Mesenchymal stem cell (in vitro differentiated cells and primary cell): ENCODE measurements around the gene IFNAR2.
A peak's percentile ranks its signal among the peaks of the same experiment; 100 is the strongest.

Experiments used
- DNase-seq: peaks from one replicate; pipeline ENCODE4 v3.0.0-alpha.2; 2013
- H2AFZ ChIP-seq: one replicate; pipeline ENCODE4 v1.6.1; 2013; ENCODE audit warnings: low read depth, mild to moderate bottlenecking, control low read depth, inconsistent platforms, low read length, moderate library complexity
- H2AK5ac ChIP-seq: 2 replicates; pipeline ENCODE4 v1.6.1; 2013; ENCODE audit warnings: low read length, moderate library complexity, mild to moderate bottlenecking, inconsistent platforms; ENCODE audit not compliant: severe bottlenecking
- H2BK120ac ChIP-seq: one replicate; pipeline ENCODE4 v1.6.1; 2013; ENCODE audit warnings: low read depth, mild to moderate bottlenecking, inconsistent platforms, low read length, moderate library complexity
- H2BK12ac ChIP-seq, 2 experiments: one replicate each; pipeline ENCODE4 v1.6.1; 2013; ENCODE audit warnings: inconsistent platforms in 2 of 2, low read length in 2 of 2, mild to moderate bottlenecking in 2 of 2, moderate library complexity in 2 of 2, control low read depth in 1 of 2
- H2BK15ac ChIP-seq: one replicate; pipeline ENCODE4 v1.6.1; 2013; ENCODE audit warnings: mild to moderate bottlenecking, low read depth, inconsistent platforms; ENCODE audit not compliant: poor library complexity, severe bottlenecking
- H2BK5ac ChIP-seq: 2 replicates; pipeline ENCODE4 v1.6.1; 2013; ENCODE audit warnings: low read depth, mild to moderate bottlenecking, low read length, control low read depth, inconsistent platforms; ENCODE audit not compliant: poor library complexity, severe bottlenecking
- H3K14ac ChIP-seq, 2 experiments: one replicate each; pipeline ENCODE4 v1.6.1; 2013; ENCODE audit warnings: inconsistent platforms in 2 of 2, low read length in 2 of 2, control low read depth in 1 of 2, mild to moderate bottlenecking in 1 of 2, moderate library complexity in 1 of 2
- H3K18ac ChIP-seq, 2 experiments: one replicate each; pipeline ENCODE4 v1.6.1; 2013; ENCODE audit warnings: inconsistent platforms in 2 of 2, low read length in 2 of 2, control low read depth in 1 of 2, low read depth in 1 of 2, mild to moderate bottlenecking in 1 of 2
- H3K23ac ChIP-seq, 2 experiments: one replicate each; pipeline ENCODE4 v1.6.1; 2013; ENCODE audit warnings: inconsistent platforms in 2 of 2, low read length in 2 of 2, mild to moderate bottlenecking in 2 of 2, moderate library complexity in 2 of 2, control low read depth in 1 of 2
- H3K27ac ChIP-seq: 2 replicates; pipeline ENCODE4 v1.5.1; 2013; ENCODE audit warnings: mild to moderate bottlenecking, moderate library complexity, low read length, control low read depth, inconsistent platforms; ENCODE audit not compliant: poor library complexity, severe bottlenecking
- H3K27me3 ChIP-seq, 2 experiments: 2 replicates each; pipeline versions ENCODE4 v1.6.1 to v1.7.0; 2013; ENCODE audit warnings: low read length in 2 of 2, mild to moderate bottlenecking in 2 of 2, moderate library complexity in 2 of 2, control low read depth in 1 of 2, inconsistent platforms in 1 of 2; ENCODE audit not compliant: control insufficient read depth in 1 of 2, insufficient read depth in 1 of 2
- H3K36me3 ChIP-seq, 2 experiments: 2 replicates each; pipeline versions ENCODE4 v1.6.1 to v1.7.0; 2013; ENCODE audit warnings: low read length in 2 of 2, control low read depth in 1 of 2, inconsistent platforms in 1 of 2, low read depth in 1 of 2, mild to moderate bottlenecking in 1 of 2; ENCODE audit not compliant: insufficient read depth in 2 of 2, control insufficient read depth in 1 of 2
- H3K4ac ChIP-seq, 2 experiments: one replicate each; pipeline ENCODE4 v1.6.1; 2013; ENCODE audit warnings: inconsistent platforms in 2 of 2, low read length in 2 of 2, mild to moderate bottlenecking in 2 of 2, moderate library complexity in 2 of 2, control low read depth in 1 of 2, low read depth in 1 of 2
- H3K4me1 ChIP-seq: 2 replicates; pipeline ENCODE4 v1.6.1; 2013; ENCODE audit warnings: low read depth, low read length, control low read depth; ENCODE audit not compliant: control insufficient read depth, insufficient read depth
- H3K4me2 ChIP-seq: 2 replicates; pipeline ENCODE4 v1.6.1; 2013; ENCODE audit warnings: low read length, mild to moderate bottlenecking, inconsistent platforms; ENCODE audit not compliant: poor library complexity, severe bottlenecking
- H3K4me3 ChIP-seq, 2 experiments: 2 replicates each; pipeline versions ENCODE4 v1.5.1 to v1.7.0; 2013; ENCODE audit warnings: low read length in 2 of 2, mild to moderate bottlenecking in 2 of 2, control low read depth in 1 of 2, low read depth in 1 of 2; ENCODE audit not compliant: insufficient read depth in 1 of 2
- H3K79me1 ChIP-seq: replicated peaks from 2 replicates; pipeline ENCODE4 v1.6.1; 2013; ENCODE audit warnings: mild to moderate bottlenecking, control low read depth, low read length, inconsistent platforms; ENCODE audit not compliant: poor library complexity, severe bottlenecking
- H3K9ac ChIP-seq: 2 replicates; pipeline ENCODE4 v1.7.0; 2013; ENCODE audit warnings: mild to moderate bottlenecking, low read length, moderate library complexity
- H3K9me3 ChIP-seq: 2 replicates; pipeline ENCODE4 v1.7.0; 2013; ENCODE audit warnings: mild to moderate bottlenecking, low read length; ENCODE audit not compliant: control insufficient read depth
- H4K8ac ChIP-seq: one replicate; pipeline ENCODE4 v1.6.1; 2013; ENCODE audit warnings: inconsistent platforms, mild to moderate bottlenecking, low read length, moderate library complexity
- H4K91ac ChIP-seq: one replicate; pipeline ENCODE4 v1.6.1; 2013; ENCODE audit warnings: mild to moderate bottlenecking, low read length, inconsistent platforms
- WGBS: methylation state at CpG from one replicate; pipeline ENCODE4 v1.1.7; 2013; ENCODE audit warnings: mixed read lengths; 5-methylcytosine and 5-hydroxymethylcytosine counted together

Gene IFNAR2

GRCh38 chr21:33266050-33266788 is 36.5 kb downstream of the IFNAR2 start, which contains the start of gene IL10RB:
Gene IL10RB (plus strand): TSS chr21:33266367. CDS start chr21:33266466, 99 bp downstream.
- H3K18ac ChIP-seq, result peak within 1 kb of the TSS; percentile 93 to 96
- peak within 1 kb of the TSS; percentile 94 for H3K4me2 ChIP-seq
- peak within 1 kb of the TSS in 1 of 2 experiments; percentile 94 for H3K23ac ChIP-seq
- peaks cover 13% of the 10 kb centered on the region for H3K4me1 ChIP-seq
- peak within 1 kb of the TSS; percentile 86 for H2BK15ac ChIP-seq
- peaks cover 21 to 35% of the 10 kb centered on the region in 2 experiments for H3K36me3 ChIP-seq
- peak within 1 kb of the TSS in 1 of 2 experiments; percentile 95 for H3K14ac ChIP-seq
- H3K27ac ChIP-seq, result no peak within 1 kb of the TSS
- H2BK120ac ChIP-seq, result peak within 1 kb of the TSS; percentile 66
- H3K4ac ChIP-seq, result peak within 1 kb of the TSS; percentile 67 to 82
- no peak within 1 kb of the TSS for H2AK5ac ChIP-seq
- peak within 1 kb of the TSS in 1 of 2 experiments; percentile 6 for H2BK12ac ChIP-seq
- H3K27me3 ChIP-seq, result no peaks in the 10 kb centered on the region
- H3K4me3 ChIP-seq, result peak within 1 kb of the TSS; percentile 77 to 86
- peak within 1 kb of the TSS; percentile 79 for H4K91ac ChIP-seq
- H3K9ac ChIP-seq, result peak within 1 kb of the TSS; percentile 93
- H3K79me1 ChIP-seq, result peaks cover 28% of the 10 kb centered on the region
- DNase-seq, result peak; percentile 75
- peak within 1 kb of the TSS; percentile 98 for H4K8ac ChIP-seq
- no peaks in the 10 kb centered on the region for H3K9me3 ChIP-seq
- WGBS, result under 1% methylated on average over 54 of the region's 60 CpGs
- peak within 1 kb of the TSS; percentile 5 for H2BK5ac ChIP-seq
- H2AFZ ChIP-seq, result peak within 1 kb of the TSS; percentile 93

GRCh38 chr21:33266789-33267135 is 37.0 kb downstream of the IFNAR2 start:
- Histone ChIP-seq H3K14ac (no peak overlapping the region), H3K27ac (no peak overlapping the region), H3K4ac (peak overlapping the region in 1 of 2 experiments; percentile 53), H3K9me3 (no peaks in the 10 kb centered on the region), H3K4me2 (peak overlapping the region; percentile 94), H2AK5ac (no peak overlapping the region), H3K9ac (peak overlapping the region; percentile 93), H4K8ac (peak overlapping the region; percentile 98), H3K36me3 (peaks cover 21 to 37% of the 10 kb centered on the region in 2 experiments), H2AFZ (peak overlapping the region; percentile 8), H3K4me3 (peak overlapping the region; percentile 77 to 86), H3K4me1 (peaks cover 13% of the 10 kb centered on the region), H3K79me1 (peaks cover 28% of the 10 kb centered on the region), H2BK5ac (no peak overlapping the region), H4K91ac (peak overlapping the region; percentile 40), H2BK15ac (peak overlapping the region; percentile 86), H2BK12ac (peak overlapping the region in 1 of 2 experiments; percentile 6), H3K23ac (no peak overlapping the region), H3K27me3 (no peaks in the 10 kb centered on the region), H2BK120ac (peak overlapping the region; percentile 66), H3K18ac (peak overlapping the region; percentile 25 to 93)
- DNase-seq, result no peak
- 37% methylated on average over 8 of the region's 8 CpGs for WGBS

- Histone ChIP-seq H2AFZ (no peak overlapping the region), H2BK12ac (no peak overlapping the region), H3K79me1 (peaks cover 28% of the 10 kb centered on the region), H3K27me3 (no peaks in the 10 kb centered on the region), H2BK5ac (no peak overlapping the region), H3K9me3 (no peaks in the 10 kb centered on the region), H3K36me3 (peaks cover 21 to 40% of the 10 kb centered on the region in 2 experiments), H3K14ac (no peak overlapping the region), H4K91ac (no peak overlapping the region), H4K8ac (no peak overlapping the region), H3K9ac (peak overlapping the region; percentile 93), H3K4me1 (peaks cover 11% of the 10 kb centered on the region), H2BK120ac (no peak overlapping the region), H3K23ac (no peak overlapping the region), H3K4ac (no peak overlapping the region), H3K4me2 (peak overlapping the region; percentile 94), H3K27ac (no peak overlapping the region), H3K4me3 (peak overlapping the region in 1 of 2 experiments; percentile 77), H3K18ac (no peak overlapping the region), H2AK5ac (no peak overlapping the region), H2BK15ac (no peak overlapping the region)
- DNase-seq, result no peak
- WGBS, result 100% methylated on average over 1 of the region's 7 CpGs
Measured at GRCh38 chr21:33267250-33267649, 37.5 kb downstream of the IFNAR2 start.

- H2BK5ac ChIP-seq, result no peak overlapping the region
- no peak overlapping the region for H2BK120ac ChIP-seq
- H2AFZ ChIP-seq, result no peak overlapping the region
- no peak overlapping the region for H3K23ac ChIP-seq
- H4K8ac ChIP-seq, result no peak overlapping the region
- no peak overlapping the region for H2BK12ac ChIP-seq
- no peak overlapping the region for H3K4ac ChIP-seq
- no peak overlapping the region for H2BK15ac ChIP-seq
- H3K9me3 ChIP-seq, result no peaks in the 10 kb centered on the region
- H3K14ac ChIP-seq, result no peak overlapping the region
- peaks cover 14 to 43% of the 10 kb centered on the region in 2 experiments for H3K36me3 ChIP-seq
- peaks cover 12% of the 10 kb centered on the region for H3K4me1 ChIP-seq
- no peak overlapping the region for H3K18ac ChIP-seq
- no peak overlapping the region for H3K4me2 ChIP-seq
- H3K9ac ChIP-seq, result no peak overlapping the region
- H3K79me1 ChIP-seq, result peaks cover 25% of the 10 kb centered on the region
- no peak overlapping the region for H2AK5ac ChIP-seq
- 97% methylated on average over 6 of the region's 7 CpGs for WGBS
- no peaks in the 10 kb centered on the region for H3K27me3 ChIP-seq
- no peak for DNase-seq
- no peak overlapping the region for H4K91ac ChIP-seq
- no peak overlapping the region for H3K4me3 ChIP-seq
- H3K27ac ChIP-seq, result no peak overlapping the region
Measured at GRCh38 chr21:33268393-33268736, 38.6 kb downstream of the IFNAR2 start.
